Prostate gland (tissue), 2 donors: ENCODE measurements around the gene C1orf232. TPM values are rescaled to one million over a fixed set of nuclear protein-coding genes. Genes with fewer than 3 reads are reported as not detected.

ENCODE experiments used
- DNase-seq: peaks from one replicate; pipeline ENCODE4 v3.0.0-alpha.2; 2019; ENCODE audit warnings: low spot score
- H3K27ac ChIP-seq, 2 donors: fragments of 200-600 bp; sonication (generic); 2 replicates each; pipeline ENCODE4 v1.5.1; 2017 to 2019
- H3K27me3 ChIP-seq: fragments of 200-600 bp; sonication (generic); replicated peaks from 2 replicates; pipeline ENCODE4 v1.5.1; 2019; ENCODE audit not compliant: insufficient read depth
- H3K36me3 ChIP-seq, 2 donors: fragments of 200-600 bp; sonication (generic); 1 replicate in 1 of 2; 2 replicates in 1 of 2; pipeline versions ENCODE4 v1.5.1 to v1.8.1; 2017 to 2019
- H3K4me1 ChIP-seq: fragments of 200-600 bp; sonication (generic); replicated peaks from 2 replicates; pipeline ENCODE4 v1.5.1; 2019
- H3K4me3 ChIP-seq, 2 donors: fragments of 200-600 bp; sonication (generic); 2 replicates each; pipeline ENCODE4 v1.5.1; 2017 to 2019
- H3K9me3 ChIP-seq: fragments of 200-600 bp; sonication (generic); 2 replicates; pipeline ENCODE4 v1.5.1; 2017
- POLR2A ChIP-seq: fragments of 450-650 bp; IDR thresholded peaks from one replicate; pipeline ENCODE4 v1.6.1; 2016; ENCODE audit warnings: antibody characterized with exemption, mild to moderate bottlenecking
- POLR2AphosphoS5 ChIP-seq: sonication (generic); formaldehyde crosslinking; IDR thresholded peaks from one replicate; pipeline ENCODE4 v1.6.1; 2017; ENCODE audit warnings: antibody characterized with exemption
- WGBS: methylation state at CpG from one replicate; pipeline ENCODE4 v1.1.5; 2018; 5-methylcytosine and 5-hydroxymethylcytosine counted together
- intact Hi-C: fragments of 100-400 bp; cut with DNase I; formaldehyde crosslinking; loops from one replicate; pipeline ENCODE4 v1.14.2; 2022
- total RNA-seq, 2 donors: library from RNA; depleted of rRNA; stranded (reverse); fragments of >200 nt; gene quantifications; one replicate each; pipeline ENCODE4 v1.1.0, GENCODE V29; 2016
- TF ChIP-seq, protein P1 (sequence below), 4 experiments: fragments of 200-600 bp in 2 of 4; fragments of 450-650 bp in 2 of 4; sonication (generic) in 2 of 4; IDR thresholded peaks; 1 replicate in 3 of 4; 2 replicates in 1 of 4; pipeline ENCODE4 v1.5.1; 2016 to 2019; ENCODE audit warnings: antibody characterized with exemption in 4 of 4, mild to moderate bottlenecking in 2 of 4, moderate library complexity in 2 of 4

Gene C1orf232
- total RNA-seq, 2 donors from 2014 or later: not detected

DNA sequence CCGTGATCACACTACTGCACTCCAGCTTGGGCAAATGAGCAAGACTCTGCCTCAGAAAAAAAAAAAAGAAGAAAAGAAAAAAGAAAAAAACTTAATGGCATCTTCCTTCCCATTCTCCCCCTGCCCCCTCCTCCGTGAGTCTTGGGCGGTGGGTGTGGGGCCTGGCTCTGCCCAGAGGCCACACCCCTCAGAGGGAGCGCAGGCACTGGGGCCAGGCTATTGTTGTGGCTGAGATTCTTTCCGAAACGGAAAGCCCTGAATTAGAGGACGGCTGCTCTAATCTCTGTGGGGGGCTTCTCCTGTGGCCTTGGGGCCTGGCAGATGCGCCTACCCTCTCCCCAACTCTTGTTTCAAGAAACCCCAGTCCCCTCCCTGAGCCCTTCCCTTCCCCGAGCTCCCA lies 14.0 kb downstream of the C1orf232 start:
- intact Hi-C loops: no loop called here
- WGBS: 43% methylated on average over 9 of the region's 9 CpGs
- H3K4me3 ChIP-seq: no peak overlapping the region
- H3K36me3 ChIP-seq: no peaks in the 10 kb centered on the region
- no peaks in the 10 kb centered on the region for H3K9me3 ChIP-seq
- H3K27ac ChIP-seq: no peak overlapping the region
- TF ChIP-seq, protein P1, sequence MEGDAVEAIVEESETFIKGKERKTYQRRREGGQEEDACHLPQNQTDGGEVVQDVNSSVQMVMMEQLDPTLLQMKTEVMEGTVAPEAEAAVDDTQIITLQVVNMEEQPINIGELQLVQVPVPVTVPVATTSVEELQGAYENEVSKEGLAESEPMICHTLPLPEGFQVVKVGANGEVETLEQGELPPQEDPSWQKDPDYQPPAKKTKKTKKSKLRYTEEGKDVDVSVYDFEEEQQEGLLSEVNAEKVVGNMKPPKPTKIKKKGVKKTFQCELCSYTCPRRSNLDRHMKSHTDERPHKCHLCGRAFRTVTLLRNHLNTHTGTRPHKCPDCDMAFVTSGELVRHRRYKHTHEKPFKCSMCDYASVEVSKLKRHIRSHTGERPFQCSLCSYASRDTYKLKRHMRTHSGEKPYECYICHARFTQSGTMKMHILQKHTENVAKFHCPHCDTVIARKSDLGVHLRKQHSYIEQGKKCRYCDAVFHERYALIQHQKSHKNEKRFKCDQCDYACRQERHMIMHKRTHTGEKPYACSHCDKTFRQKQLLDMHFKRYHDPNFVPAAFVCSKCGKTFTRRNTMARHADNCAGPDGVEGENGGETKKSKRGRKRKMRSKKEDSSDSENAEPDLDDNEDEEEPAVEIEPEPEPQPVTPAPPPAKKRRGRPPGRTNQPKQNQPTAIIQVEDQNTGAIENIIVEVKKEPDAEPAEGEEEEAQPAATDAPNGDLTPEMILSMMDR (IDR thresholded peaks at IDR 0.05): no peak
- TF ChIP-seq POLR2AphosphoS5 (no peak), POLR2A (no peak)
- no peaks in the 10 kb centered on the region for H3K4me1 ChIP-seq
- no peak for DNase-seq
- H3K27me3 ChIP-seq: peaks cover 4% of the 10 kb centered on the region

DNA sequence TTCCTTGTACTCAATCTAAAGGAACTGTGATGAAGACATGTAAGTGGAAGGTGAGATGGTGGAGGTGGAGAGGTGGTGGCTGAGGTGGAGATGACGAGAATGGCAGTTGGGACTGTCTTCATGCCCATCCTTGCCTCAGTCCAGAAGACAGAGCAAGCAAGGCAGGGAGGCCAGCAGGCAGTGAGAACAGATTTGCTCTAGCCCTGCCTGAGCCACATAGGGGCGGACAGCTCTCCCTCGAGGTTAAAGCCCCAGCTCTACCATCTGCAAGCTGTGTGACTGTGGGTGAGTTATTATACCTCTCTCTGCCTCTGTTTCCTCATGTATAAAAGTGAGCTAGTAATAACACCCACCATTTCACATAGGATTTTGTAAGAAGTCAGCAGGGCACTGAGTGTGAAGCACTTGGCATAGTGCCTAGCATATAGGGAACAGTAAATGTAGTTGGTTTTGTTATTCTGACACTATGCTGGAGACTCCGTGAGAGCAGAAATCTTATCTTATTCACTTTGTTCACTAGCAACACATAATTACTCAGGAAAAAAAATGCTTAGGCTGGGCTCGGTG lies 14.7 kb downstream of the C1orf232 start:
- DNase-seq: no peak
- Histone ChIP-seq H3K27me3 (peaks cover 4% of the 10 kb centered on the region), H3K27ac (no peak overlapping the region), H3K4me3 (no peak overlapping the region), H3K4me1 (no peaks in the 10 kb centered on the region), H3K36me3 (no peaks in the 10 kb centered on the region), H3K9me3 (no peaks in the 10 kb centered on the region)
- intact Hi-C loops: no loop called here
- 55% methylated on average over 5 of the region's 5 CpGs for WGBS
- TF ChIP-seq, protein P1 (IDR thresholded peaks at IDR 0.05): no peak
- TF ChIP-seq POLR2A (no peak), POLR2AphosphoS5 (no peak)

DNA sequence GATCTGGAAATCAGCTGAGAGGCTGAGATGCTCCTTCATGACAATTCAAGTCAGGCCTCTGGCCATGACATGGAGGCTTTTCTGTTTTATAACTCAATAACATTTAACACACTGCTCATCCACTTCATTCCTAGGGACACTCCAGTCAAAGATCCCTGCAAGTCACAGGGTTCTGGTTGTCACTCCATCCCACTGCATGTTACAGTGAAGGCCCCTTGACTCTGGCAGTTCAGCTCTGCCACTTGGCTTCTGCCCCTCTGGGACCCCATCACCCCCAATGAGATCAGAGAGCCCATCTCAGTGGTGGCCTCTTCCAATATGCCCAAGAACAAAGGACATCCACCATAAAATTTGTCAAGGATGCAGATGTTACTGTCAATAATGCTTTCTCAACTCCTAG lies 19.9 kb downstream of the C1orf232 start:
- H3K4me1 ChIP-seq: no peaks in the 10 kb centered on the region
- no peaks in the 10 kb centered on the region for H3K9me3 ChIP-seq
- H3K27ac ChIP-seq: no peak overlapping the region
- TF ChIP-seq POLR2AphosphoS5: no peak
- no peaks in the 10 kb centered on the region for H3K36me3 ChIP-seq
- intact Hi-C loops: loop anchor here (5.0 kb wide), 1 partner anchor 112 kb away; no protein-coding TSS in a partner anchor
- H3K4me3 ChIP-seq: no peak overlapping the region
- no peaks in the 10 kb centered on the region for H3K27me3 ChIP-seq
- no peak for DNase-seq

DNA sequence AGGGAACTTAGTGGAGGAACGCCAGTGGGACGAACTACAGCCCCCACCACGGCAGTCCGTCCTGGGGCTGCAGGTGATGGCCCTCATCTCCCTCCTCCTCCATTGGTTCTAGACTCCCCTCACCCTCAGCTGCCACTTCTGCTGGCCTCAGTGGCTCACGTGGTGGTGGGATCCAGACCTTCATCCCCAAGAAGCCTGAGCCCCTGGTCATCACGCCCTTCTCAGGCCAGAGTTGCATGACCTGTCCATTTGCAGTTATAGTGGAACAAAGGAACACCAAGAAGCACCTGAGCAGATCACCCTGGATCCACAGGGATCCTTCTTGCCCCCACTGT lies 22.8 kb downstream of the C1orf232 start:
- Histone ChIP-seq H3K9me3 (no peaks in the 10 kb centered on the region), H3K36me3 (no peaks in the 10 kb centered on the region), H3K4me3 (no peak overlapping the region), H3K27me3 (no peaks in the 10 kb centered on the region), H3K27ac (no peak overlapping the region), H3K4me1 (no peaks in the 10 kb centered on the region)
- WGBS: 53% methylated on average over 6 of the region's 6 CpGs
- no peak for DNase-seq
- TF ChIP-seq POLR2A: no peak
- TF ChIP-seq, protein P1 (IDR thresholded peaks at IDR 0.05): no peak
- TF ChIP-seq POLR2AphosphoS5: no peak
- intact Hi-C loops: loop anchor here (1.0 to 5.0 kb wide), 2 partner anchors 41 to 109 kb away; no protein-coding TSS in a partner anchor

DNA sequence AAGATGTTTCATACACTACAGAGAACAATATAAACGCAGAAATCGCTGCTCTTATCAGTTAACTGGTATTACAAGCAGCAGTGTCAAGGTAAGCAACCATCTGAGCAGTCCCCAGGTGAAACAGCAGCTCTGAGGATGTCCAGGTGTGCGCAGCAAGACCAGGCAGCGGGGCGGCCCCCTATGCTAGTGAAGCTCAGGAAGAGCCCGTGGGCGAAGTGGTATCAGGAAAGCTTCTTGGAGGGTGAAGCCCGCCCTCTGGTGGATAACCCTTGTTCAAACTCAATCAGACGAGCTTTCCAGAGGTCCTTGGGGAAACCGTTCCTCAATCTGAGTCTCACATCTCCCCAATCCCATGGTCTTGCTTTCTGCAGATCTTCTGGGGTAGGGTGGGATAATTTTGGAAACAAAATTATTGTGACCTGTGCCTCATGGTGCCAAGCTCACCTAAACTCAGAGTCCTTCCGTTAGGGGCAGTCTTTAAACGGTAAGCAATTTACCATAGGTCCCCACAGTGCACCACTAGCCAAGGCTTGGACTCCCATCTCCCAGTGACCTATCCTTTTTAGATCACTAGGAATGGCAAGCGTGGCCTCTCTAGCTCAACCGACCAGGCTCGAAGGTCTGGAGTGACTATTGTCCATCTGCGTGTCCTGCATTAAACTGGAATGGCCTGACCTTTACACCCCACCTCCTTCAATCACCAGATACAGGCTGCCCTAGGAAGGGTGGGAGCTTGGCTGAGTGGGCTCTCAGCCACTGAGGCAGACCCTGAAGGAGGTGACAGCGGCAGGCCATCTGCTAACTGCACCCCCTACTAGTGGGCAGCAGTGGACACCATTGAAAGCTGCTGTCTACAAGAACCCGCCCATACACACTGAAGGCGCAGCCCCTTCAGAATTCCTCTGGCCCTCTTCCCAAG lies 23.5 kb downstream of the C1orf232 start:
- Histone ChIP-seq H3K9me3 (no peaks in the 10 kb centered on the region), H3K27me3 (no peaks in the 10 kb centered on the region), H3K4me1 (no peaks in the 10 kb centered on the region), H3K4me3 (no peak overlapping the region), H3K36me3 (no peaks in the 10 kb centered on the region), H3K27ac (no peak overlapping the region)
- TF ChIP-seq POLR2AphosphoS5: peak; percentile 51
- TF ChIP-seq, protein P1 (IDR thresholded peaks at IDR 0.05): peak; percentile 33 to 85 (median 82)
- no peak for TF ChIP-seq POLR2A
- DNase-seq: peak; percentile 85
- WGBS: 31% methylated on average over 19 of the region's 19 CpGs
- intact Hi-C loops: loop anchor here (1.0 to 5.0 kb wide), 2 partner anchors 40 to 108 kb away; no protein-coding TSS in a partner anchor
